AG04450 (cell line): Measurements from ENCODE around the gene CUTC. TPM values are rescaled to one million over a fixed set of nuclear protein-coding genes. Genes with fewer than 3 reads are reported as not detected.
"Not testable (repeated sequence)": the region's sequence is repeated elsewhere in the genome, so short reads cannot be mapped to it uniquely, and the experiment has no call there.

Experiments
- CTCF ChIA-PET: fragments of 300-600, 350-600 bp; formaldehyde crosslinking; extraction: SDS; loops from one replicate; lab custom pipeline; 2022; ENCODE audit warnings: antibody characterized with exemption, inconsistent platforms; lab: Charles Lee
- POLR2A ChIA-PET: fragments of 350-600 bp; formaldehyde crosslinking; extraction: SDS; loops from one replicate; lab custom pipeline; 2021; ENCODE audit warnings: antibody characterized with exemption, inconsistent platforms; lab: Yijun Ruan, JAX
- DNase-seq: peaks from one replicate; pipeline ENCODE4 v3.0.0-alpha.2; 2011; ENCODE audit warnings: low read depth, low spot score
- H3K27ac ChIP-seq: one replicate; pipeline ENCODE4 v1.5.1; 2012; ENCODE audit warnings: low read depth, low read length, control low read depth
- H3K27me3 ChIP-seq: one replicate; pipeline ENCODE4 v1.6.0; 2012; ENCODE audit warnings: low read length; ENCODE audit not compliant: control insufficient read depth, insufficient read depth
- H3K4me3 ChIP-seq: 2 replicates; pipeline ENCODE4 v1.5.1; 2011; ENCODE audit warnings: mild to moderate bottlenecking, low read depth, low read length, control low read depth
- H3K9me3 ChIP-seq: 2 replicates; pipeline ENCODE4 v1.5.1; 2012; ENCODE audit warnings: low read length; ENCODE audit not compliant: control insufficient read depth, insufficient read depth
- CTCF ChIP-seq: IDR thresholded peaks from 2 replicates; pipeline ENCODE4 v1.5.1; 2011; ENCODE audit warnings: low read depth, low read length, control low read depth, inconsistent platforms
- polyA plus RNA-seq: library from polyadenylated mRNA; depleted of rRNA; stranded (reverse); fragments of >200 nt; gene quantifications from 2 replicates; pipeline ENCODE4 v1.2.3, GENCODE V29; 2011

Gene CUTC
- polyA plus RNA-seq, 1 experiment, result 18.0 TPM

DNA sequence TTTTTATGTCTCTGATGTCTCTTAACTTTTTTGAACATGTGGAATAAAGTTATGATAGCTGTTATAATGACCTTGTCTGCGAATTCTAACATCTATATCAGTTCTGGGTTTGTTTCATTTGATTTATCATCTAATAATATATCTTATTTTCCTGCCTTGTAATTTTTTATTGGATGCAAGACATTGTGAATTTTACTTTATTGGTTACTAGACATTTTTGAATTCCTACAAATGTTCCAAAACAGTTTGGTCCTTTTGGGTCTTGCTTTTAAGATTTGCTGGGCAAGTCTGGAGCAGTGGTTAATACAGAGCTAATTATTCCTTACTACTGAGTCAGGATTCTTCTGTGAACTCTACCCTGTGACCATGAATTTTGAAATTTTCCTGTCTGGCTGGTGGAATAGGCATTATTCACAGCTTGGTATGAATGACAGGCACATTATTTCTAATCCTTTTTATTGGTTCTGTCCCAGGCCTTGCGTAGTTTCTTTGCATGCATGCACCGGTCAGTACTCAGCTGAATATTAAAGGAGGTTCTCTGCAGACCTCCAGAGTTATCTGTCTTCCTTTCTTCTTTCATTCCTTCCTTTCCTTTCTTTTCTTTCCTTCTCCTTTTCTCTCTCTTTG is 9.0 kb downstream of the CUTC start:
- POLR2A ChIA-PET, result no interaction called here
- H3K4me3 ChIP-seq, result no peak overlapping the region
- TF ChIP-seq CTCF, result no peak
- CTCF ChIA-PET, result interaction anchor here (1.1 to 6.5 kb wide), 3 partner anchors 9 to 305 kb away, joined by 4 to 28 read pairs (median 5); partner anchors contain the start of genes COX15 and CUTC
- H3K27me3 ChIP-seq, result no peaks in the 10 kb centered on the region
- H3K9me3 ChIP-seq, result peaks cover 2% of the 10 kb centered on the region; the same call in 1 of the 2 replicates
- no peak overlapping the region for H3K27ac ChIP-seq
- DNase-seq, result no peak

- TF ChIP-seq CTCF, result no peak
- no peak overlapping the region for H3K27ac ChIP-seq
- H3K4me3 ChIP-seq, result no peak overlapping the region
- H3K9me3 ChIP-seq, result peaks cover 2% of the 10 kb centered on the region; the same call in 1 of the 2 replicates
- CTCF ChIA-PET, result interaction anchor here (0.6 to 6.5 kb wide), 3 partner anchors 9 to 441 kb away, joined by 4 to 28 read pairs (median 5); no protein-coding TSS in a partner anchor
- no peak for DNase-seq
- no peaks in the 10 kb centered on the region for H3K27me3 ChIP-seq
- POLR2A ChIA-PET, result interaction anchor here (0.6 to 0.7 kb wide), 2 partner anchors 48 to 102 kb away, joined by 4 to 7 read pairs; no protein-coding TSS in a partner anchor
These were observed 10.2 kb downstream of the CUTC start for GRCh38 chr10:99742254-99742653.

DNA sequence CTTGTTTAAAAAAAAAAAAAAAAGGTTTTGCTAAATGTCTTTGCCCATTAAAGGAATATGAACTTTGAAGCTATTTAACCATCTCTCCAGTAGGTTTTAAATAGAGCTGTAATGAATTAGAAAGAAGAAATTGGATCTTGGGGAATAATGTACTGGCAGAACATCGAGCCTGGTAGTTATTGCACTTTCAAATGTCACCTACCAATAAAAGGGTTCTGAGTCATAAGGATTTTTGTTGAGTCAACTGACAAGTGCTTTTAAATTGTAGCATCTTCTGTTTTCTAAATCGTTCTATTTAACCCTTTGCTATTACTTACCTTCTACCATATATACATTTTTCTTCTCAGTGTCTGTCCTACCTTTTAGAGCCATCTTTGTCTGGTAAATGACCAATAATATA is 10.7 kb downstream of the CUTC start:
- Histone ChIP-seq H3K27ac (no peak overlapping the region), H3K4me3 (no peak overlapping the region), H3K27me3 (no peaks in the 10 kb centered on the region), H3K9me3 (peaks cover 2% of the 10 kb centered on the region; the same call in 1 of the 2 replicates)
- POLR2A ChIA-PET, result interaction anchor here (0.6 to 0.7 kb wide), 2 partner anchors 49 to 102 kb away, joined by 4 to 7 read pairs; no protein-coding TSS in a partner anchor
- TF ChIP-seq CTCF, result no peak
- DNase-seq, result no peak
- CTCF ChIA-PET, result interaction anchor here (0.6 to 6.5 kb wide), 4 partner anchors 9 to 441 kb away, joined by 3 to 28 read pairs (median 4); no protein-coding TSS in a partner anchor

DNA sequence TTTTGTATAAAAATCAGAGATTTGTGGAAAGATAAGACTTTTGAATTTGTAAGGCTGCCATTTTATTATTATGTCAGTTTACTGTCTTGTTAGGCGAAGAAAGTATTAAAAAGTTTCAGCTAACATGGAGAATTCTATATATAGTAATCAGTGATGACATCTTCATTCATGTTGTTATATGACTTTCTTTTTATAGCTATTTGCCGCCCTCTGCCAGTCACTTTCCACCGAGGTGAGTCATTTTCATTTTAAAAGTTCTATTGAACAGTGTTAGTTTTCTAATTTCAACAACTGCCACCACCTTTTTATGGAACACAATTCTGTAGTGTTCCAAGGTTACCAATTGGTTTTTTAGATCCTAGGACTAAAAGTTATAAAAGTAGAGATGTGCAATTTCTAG is 11.8 kb downstream of the CUTC start:
- Histone ChIP-seq H3K27ac (no peak overlapping the region), H3K27me3 (no peaks in the 10 kb centered on the region), H3K4me3 (no peak overlapping the region), H3K9me3 (peaks cover 2% of the 10 kb centered on the region; the same call in 1 of the 2 replicates)
- TF ChIP-seq CTCF, result no peak
- POLR2A ChIA-PET, result no interaction called here
- CTCF ChIA-PET, result interaction anchor here (1.5 to 6.5 kb wide), 2 partner anchors 11 to 102 kb away, joined by 5 to 28 read pairs; no protein-coding TSS in a partner anchor
- no peak for DNase-seq

DNA sequence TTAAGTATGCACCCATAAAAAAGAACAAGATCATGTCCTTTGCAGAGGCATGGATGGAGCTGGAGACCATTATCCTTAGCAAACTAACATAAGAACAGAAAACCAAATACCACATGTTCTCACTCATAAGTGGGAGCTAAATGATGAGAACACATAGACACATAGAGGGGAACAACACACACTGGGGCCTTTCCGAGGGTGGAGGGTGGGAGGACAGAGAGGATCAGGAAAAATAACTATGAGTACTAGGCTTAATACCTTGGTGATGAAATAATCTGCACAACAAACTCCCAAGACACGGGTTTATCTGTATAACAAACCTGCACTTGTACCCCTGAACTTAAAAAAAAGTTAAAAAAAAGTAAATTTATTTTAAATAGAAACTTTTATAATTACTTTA is 14.1 kb downstream of the CUTC start:
- CTCF ChIA-PET, POLR2A ChIA-PET, DNase-seq: not testable (repeated sequence)

More for the DNA sequence above, 14.1 kb downstream of the CUTC start:
- not testable (repeated sequence) for H3K4me3 ChIP-seq, H3K9me3 ChIP-seq, H3K27me3 ChIP-seq, H3K27ac ChIP-seq
